ENCODE measurements around the gene EN2. TPM values are rescaled to one million over a fixed set of nuclear protein-coding genes. Genes with fewer than 3 reads are reported as not detected.

Gene EN2
- total and polyA plus RNA-seq, 2 of the 13 experiments (the other 11 are each of a cell fraction or from before 2014, with no cell fraction given), result not detected

DNA sequence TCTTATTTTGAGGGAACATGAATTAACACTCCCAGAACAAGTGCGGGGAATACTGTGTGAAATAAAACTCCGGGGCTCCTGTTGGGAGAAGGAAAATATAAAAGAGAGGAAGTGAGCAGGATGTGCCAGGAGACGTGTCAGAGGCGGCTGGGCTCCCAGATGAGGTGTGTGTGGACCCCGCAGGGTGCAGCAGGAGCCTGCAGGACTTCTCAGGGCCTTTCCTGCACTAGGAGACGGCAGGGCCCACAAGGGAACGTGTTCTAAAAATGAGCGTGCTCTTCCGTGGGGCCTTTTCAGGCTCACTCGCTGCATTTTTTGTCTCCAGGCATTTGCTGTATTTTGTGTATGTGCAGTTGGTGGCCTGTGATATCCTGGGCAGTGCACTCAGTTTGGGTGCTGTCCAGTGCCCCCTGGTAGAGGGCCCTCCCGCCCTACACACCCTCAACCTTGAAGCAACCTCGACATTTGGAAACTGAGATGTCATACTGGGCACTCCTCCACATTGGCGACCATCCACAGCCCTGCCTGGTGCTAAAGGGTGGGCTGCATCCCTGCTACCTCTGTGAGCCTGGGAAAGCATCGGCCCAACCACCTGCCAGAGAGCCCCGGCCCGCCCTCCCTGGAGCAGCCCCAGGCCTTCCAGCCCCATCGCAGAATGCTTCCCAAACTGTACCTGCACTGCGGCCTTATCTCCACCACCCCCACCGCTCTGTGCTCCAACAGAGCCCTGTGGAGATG lies 35.2 kb upstream of the EN2 start:
- Histone ChIP-seq H3K4me1 (ENCODE audit: insufficient read depth, low read length) (no peaks in the 10 kb centered on the region), H2AFZ (ENCODE audit: low read length) (no peak overlapping the region), H3K36me3 (replicated peaks in 1 of 2; ENCODE audit: control insufficient read depth in 1 of 2, insufficient read depth in 2 of 2, low read length in 2 of 2) (no peaks in the 10 kb centered on the region), H4K20me1 (ENCODE audit: insufficient read depth, low read length) (no peaks in the 10 kb centered on the region), H3K4me2 (ENCODE audit: low read depth, low read length) (no peak overlapping the region), H3K27me3 (ENCODE audit: control insufficient read depth in 1 of 2, insufficient read depth in 2 of 2, low read length in 2 of 2) (peaks cover 15 to 78% of the 10 kb centered on the region in 2 experiments), H3K79me2 (ENCODE audit: insufficient read depth, low read length) (no peaks in the 10 kb centered on the region), H3K4me3 (replicated peaks in 1 of 3; ENCODE audit: insufficient read depth in 1 of 3, low read depth in 2 of 3, low read length in 3 of 3) (no peak overlapping the region), H3K27ac (ENCODE audit: extremely low read length, insufficient read depth, low read length) (no peak overlapping the region), H3K9ac (ENCODE audit: insufficient read depth, low read depth, low read length) (no peak overlapping the region), H3K9me3 (ENCODE audit: low read length) (no peaks in the 10 kb centered on the region)
- TF ChIP-seq, protein P1, sequence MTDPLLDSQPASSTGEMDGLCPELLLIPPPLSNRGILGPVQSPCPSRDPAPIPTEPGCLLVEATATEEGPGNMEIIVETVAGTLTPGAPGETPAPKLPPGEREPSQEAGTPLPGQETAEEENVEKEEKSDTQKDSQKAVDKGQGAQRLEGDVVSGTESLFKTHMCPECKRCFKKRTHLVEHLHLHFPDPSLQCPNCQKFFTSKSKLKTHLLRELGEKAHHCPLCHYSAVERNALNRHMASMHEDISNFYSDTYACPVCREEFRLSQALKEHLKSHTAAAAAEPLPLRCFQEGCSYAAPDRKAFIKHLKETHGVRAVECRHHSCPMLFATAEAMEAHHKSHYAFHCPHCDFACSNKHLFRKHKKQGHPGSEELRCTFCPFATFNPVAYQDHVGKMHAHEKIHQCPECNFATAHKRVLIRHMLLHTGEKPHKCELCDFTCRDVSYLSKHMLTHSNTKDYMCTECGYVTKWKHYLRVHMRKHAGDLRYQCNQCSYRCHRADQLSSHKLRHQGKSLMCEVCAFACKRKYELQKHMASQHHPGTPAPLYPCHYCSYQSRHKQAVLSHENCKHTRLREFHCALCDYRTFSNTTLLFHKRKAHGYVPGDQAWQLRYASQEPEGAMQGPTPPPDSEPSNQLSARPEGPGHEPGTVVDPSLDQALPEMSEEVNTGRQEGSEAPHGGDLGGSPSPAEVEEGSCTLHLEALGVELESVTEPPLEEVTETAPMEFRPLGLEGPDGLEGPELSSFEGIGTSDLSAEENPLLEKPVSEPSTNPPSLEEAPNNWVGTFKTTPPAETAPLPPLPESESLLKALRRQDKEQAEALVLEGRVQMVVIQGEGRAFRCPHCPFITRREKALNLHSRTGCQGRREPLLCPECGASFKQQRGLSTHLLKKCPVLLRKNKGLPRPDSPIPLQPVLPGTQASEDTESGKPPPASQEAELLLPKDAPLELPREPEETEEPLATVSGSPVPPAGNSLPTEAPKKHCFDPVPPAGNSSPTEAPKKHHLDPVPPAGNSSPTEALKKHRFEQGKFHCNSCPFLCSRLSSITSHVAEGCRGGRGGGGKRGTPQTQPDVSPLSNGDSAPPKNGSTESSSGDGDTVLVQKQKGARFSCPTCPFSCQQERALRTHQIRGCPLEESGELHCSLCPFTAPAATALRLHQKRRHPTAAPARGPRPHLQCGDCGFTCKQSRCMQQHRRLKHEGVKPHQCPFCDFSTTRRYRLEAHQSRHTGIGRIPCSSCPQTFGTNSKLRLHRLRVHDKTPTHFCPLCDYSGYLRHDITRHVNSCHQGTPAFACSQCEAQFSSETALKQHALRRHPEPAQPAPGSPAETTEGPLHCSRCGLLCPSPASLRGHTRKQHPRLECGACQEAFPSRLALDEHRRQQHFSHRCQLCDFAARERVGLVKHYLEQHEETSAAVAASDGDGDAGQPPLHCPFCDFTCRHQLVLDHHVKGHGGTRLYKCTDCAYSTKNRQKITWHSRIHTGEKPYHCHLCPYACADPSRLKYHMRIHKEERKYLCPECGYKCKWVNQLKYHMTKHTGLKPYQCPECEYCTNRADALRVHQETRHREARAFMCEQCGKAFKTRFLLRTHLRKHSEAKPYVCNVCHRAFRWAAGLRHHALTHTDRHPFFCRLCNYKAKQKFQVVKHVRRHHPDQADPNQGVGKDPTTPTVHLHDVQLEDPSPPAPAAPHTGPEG (CRISPR knock-in tag; IDR thresholded peaks at IDR 0.05), result no peak
- no peak for TF ChIP-seq GATAD2A (CRISPR knock-in tag; IDR thresholded peaks at IDR 0.05)
- no peak for TF ChIP-seq ELF1 (CRISPR knock-in tag; IDR thresholded peaks at IDR 0.05)
- TF ChIP-seq, protein P2, sequence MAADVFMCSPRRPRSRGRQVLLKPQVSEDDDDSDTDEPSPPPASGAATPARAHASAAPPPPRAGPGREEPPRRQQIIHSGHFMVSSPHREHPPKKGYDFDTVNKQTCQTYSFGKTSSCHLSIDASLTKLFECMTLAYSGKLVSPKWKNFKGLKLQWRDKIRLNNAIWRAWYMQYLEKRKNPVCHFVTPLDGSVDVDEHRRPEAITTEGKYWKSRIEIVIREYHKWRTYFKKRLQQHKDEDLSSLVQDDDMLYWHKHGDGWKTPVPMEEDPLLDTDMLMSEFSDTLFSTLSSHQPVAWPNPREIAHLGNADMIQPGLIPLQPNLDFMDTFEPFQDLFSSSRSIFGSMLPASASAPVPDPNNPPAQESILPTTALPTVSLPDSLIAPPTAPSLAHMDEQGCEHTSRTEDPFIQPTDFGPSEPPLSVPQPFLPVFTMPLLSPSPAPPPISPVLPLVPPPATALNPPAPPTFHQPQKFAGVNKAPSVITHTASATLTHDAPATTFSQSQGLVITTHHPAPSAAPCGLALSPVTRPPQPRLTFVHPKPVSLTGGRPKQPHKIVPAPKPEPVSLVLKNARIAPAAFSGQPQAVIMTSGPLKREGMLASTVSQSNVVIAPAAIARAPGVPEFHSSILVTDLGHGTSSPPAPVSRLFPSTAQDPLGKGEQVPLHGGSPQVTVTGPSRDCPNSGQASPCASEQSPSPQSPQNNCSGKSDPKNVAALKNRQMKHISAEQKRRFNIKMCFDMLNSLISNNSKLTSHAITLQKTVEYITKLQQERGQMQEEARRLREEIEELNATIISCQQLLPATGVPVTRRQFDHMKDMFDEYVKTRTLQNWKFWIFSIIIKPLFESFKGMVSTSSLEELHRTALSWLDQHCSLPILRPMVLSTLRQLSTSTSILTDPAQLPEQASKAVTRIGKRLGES (CRISPR knock-in tag; IDR thresholded peaks at IDR 0.05; ENCODE audit: borderline replicate concordance), result no peak
- TF ChIP-seq ZBTB20 (CRISPR knock-in tag; IDR thresholded peaks at IDR 0.05; ENCODE audit: borderline replicate concordance, low read depth), result no peak
- no peak for TF ChIP-seq ZNF264 (CRISPR knock-in tag; IDR thresholded peaks at IDR 0.05)
- TF ChIP-seq, protein P3, sequence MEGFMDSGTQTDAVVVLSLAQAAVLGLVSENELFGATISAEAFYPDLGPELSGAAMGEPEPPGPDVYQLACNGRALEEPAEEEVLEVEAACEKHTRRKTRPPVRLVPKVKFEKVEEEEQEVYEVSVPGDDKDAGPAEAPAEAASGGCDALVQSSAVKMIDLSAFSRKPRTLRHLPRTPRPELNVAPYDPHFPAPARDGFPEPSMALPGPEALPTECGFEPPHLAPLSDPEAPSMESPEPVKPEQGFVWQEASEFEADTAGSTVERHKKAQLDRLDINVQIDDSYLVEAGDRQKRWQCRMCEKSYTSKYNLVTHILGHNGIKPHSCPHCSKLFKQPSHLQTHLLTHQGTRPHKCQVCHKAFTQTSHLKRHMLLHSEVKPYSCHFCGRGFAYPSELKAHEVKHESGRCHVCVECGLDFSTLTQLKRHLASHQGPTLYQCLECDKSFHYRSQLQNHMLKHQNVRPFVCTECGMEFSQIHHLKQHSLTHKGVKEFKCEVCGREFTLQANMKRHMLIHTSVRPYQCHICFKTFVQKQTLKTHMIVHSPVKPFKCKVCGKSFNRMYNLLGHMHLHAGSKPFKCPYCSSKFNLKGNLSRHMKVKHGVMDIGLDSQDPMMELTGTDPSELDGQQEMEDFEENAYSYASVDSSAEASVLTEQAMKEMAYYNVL (CRISPR knock-in tag; IDR thresholded peaks at IDR 0.05; ENCODE audit: borderline replicate concordance), result no peak
- TF ChIP-seq SMARCE1 (IDR thresholded peaks at IDR 0.05; ENCODE audit: borderline replicate concordance), result no peak
- no peak for TF ChIP-seq RXRB (CRISPR knock-in tag; IDR thresholded peaks at IDR 0.05; ENCODE audit: borderline replicate concordance)
- TF ChIP-seq KAT2B (IDR thresholded peaks at IDR 0.05; ENCODE audit: borderline replicate concordance, low read depth, low read length), result no peak
- FAIRE-seq (no peak), ATAC-seq (no peak), DNase-seq (ENCODE audit: low spot score) (no peak)
- WGBS (ENCODE audit: low lambda C conversion rate), result 32% methylated on average over 11 of the region's 19 CpGs
- ChIA-PET POLR2A (no interaction called here), CTCF (ENCODE audit: low intra/inter-chr PET ratio, low total read pairs) (no interaction called here)
- intact Hi-C loops (cut with micrococcal nuclease; ENCODE audit: unreplicated experiment), result no loop called here
- BruUV-seq (replicated peaks), result no TSS peak
- in situ Hi-C loops (cut with HindIII; ENCODE audit: extremely low pct_ligation_motif_present, low pct_unique_long_range_greater_than_20kb), result no loop called here

Data from HepG2 (cell line).